ENCODE data around the gene CFAP410.

- no peak for TF ChIP-seq JUN (CRISPR knock-in tag; IDR thresholded peaks at IDR 0.05)
- no peak for TF ChIP-seq ETV6 (CRISPR knock-in tag; IDR thresholded peaks at IDR 0.05)
- no peak for TF ChIP-seq CTCF (IDR thresholded peaks at IDR 0.05)
- TF ChIP-seq GABPB1 (CRISPR knock-in tag; IDR thresholded peaks at IDR 0.05), result no peak
- no peak for TF ChIP-seq FOXP1 (CRISPR knock-in tag; IDR thresholded peaks at IDR 0.05; ENCODE audit: borderline replicate concordance)
- no peak for TF ChIP-seq ARID4B (CRISPR knock-in tag; IDR thresholded peaks at IDR 0.05; ENCODE audit: borderline replicate concordance)
- TF ChIP-seq MAX (CRISPR knock-in tag; IDR thresholded peaks at IDR 0.05), result no peak
- no peak for TF ChIP-seq ATF3 (CRISPR knock-in tag; conservative IDR thresholded peaks at IDR 0.05)
- no peak for TF ChIP-seq ZNF281 (CRISPR knock-in tag; IDR thresholded peaks at IDR 0.05)
- no peak for TF ChIP-seq OVOL2 (CRISPR knock-in tag; IDR thresholded peaks at IDR 0.05; ENCODE audit: borderline replicate concordance)
- TF ChIP-seq FOXK1 (CRISPR knock-in tag; IDR thresholded peaks at IDR 0.05), result no peak
- TF ChIP-seq ELF4 (CRISPR knock-in tag; IDR thresholded peaks at IDR 0.05; ENCODE audit: low read depth), result no peak
- TF ChIP-seq NR2C2 (CRISPR knock-in tag; IDR thresholded peaks at IDR 0.05), result no peak
- no peak for TF ChIP-seq ZBTB21 (CRISPR knock-in tag; IDR thresholded peaks at IDR 0.05; ENCODE audit: borderline replicate concordance)
Observed at GRCh38 chr21:44282370-44282769, 56.8 kb downstream of the CFAP410 start.
